ENCODE data around the gene GPR63. TPM values are rescaled to one million over a fixed set of nuclear protein-coding genes. Genes with fewer than 3 reads are reported as not detected.

Gene GPR63
- total and polyA plus RNA-seq, 2 of the 4 experiments (the other 2 are of a cell fraction), result 0.36 to 0.44 TPM

- ATAC-seq (ENCODE audit: low read depth) (peak; percentile 46), DNase-seq (peak; percentile 1)
- H2AK5ac ChIP-seq (ENCODE audit: low read depth, low read length), result no peak overlapping the region; the same call in 1 of the 2 replicates
- no TSS peak for BruUV-seq (replicated peaks)
- no CpG with 5 or more reads among the region's 1 CpG for WGBS, 2 experiments (ENCODE audit: extremely low coverage in 2 of 2, insufficient read length in 1 of 2)
- peak overlapping the region; percentile 66; the same call in 1 of the 2 replicates for H4K91ac ChIP-seq (ENCODE audit: insufficient read depth, low read depth, low read length)
- H2BK120ac ChIP-seq (ENCODE audit: low read depth, low read length), result peak overlapping the region; percentile 87
- ChIA-PET POLR2A (ENCODE audit: unreplicated experiment) (no interaction called here), CTCF (interaction anchor here (0.6 kb wide), 1 partner anchor 24 kb away, joined by 3 read pairs; no protein-coding TSS in a partner anchor)
- peak overlapping the region; percentile 57; the same call in 1 of the 2 replicates for H3K18ac ChIP-seq (ENCODE audit: low read depth, low read length)
- no peak overlapping the region for H3K9ac ChIP-seq (ENCODE audit: low read depth, low read length)
- no peaks in the 10 kb centered on the region for H4K20me1 ChIP-seq (ENCODE audit: insufficient read depth, low read length)
- peak overlapping the region; percentile 69; the same call in 1 of the 2 replicates for H3K27ac ChIP-seq (ENCODE audit: insufficient read depth, low read length)
- TF ChIP-seq MXI1 (IDR thresholded peaks at IDR 0.05; ENCODE audit: borderline replicate concordance, low read depth, low read length) (no peak), MAZ (IDR thresholded peaks at IDR 0.05; ENCODE audit: borderline replicate concordance, low read depth, low read length) (no peak), POLR2A (IDR thresholded peaks at IDR 0.05; ENCODE audit: low read depth, low read length) (no peak), BHLHE40 (IDR thresholded peaks at IDR 0.05; ENCODE audit: low read depth, low read length) (no peak)
- no peak overlapping the region for H2BK15ac ChIP-seq (ENCODE audit: low read depth, low read length)
- no peak overlapping the region for H2AK9ac ChIP-seq (replicated peaks; ENCODE audit: low read depth, low read length, poor library complexity)
- no peaks in the 10 kb centered on the region for H3K27me3 ChIP-seq (ENCODE audit: control insufficient read depth, insufficient read depth, low read length)
- H3K4me2 ChIP-seq (ENCODE audit: low read depth, low read length), result peak overlapping the region; percentile 58; the same call in 1 of the 2 replicates
- no peak overlapping the region for H3K4me3 ChIP-seq (ENCODE audit: insufficient read depth, low read depth, low read length)
- H3K56ac ChIP-seq (ENCODE audit: extremely low read depth, insufficient read depth, low read length), result peak overlapping the region; percentile 60; the same call in 1 of the 2 replicates
- H3K14ac ChIP-seq (replicated peaks; ENCODE audit: low read depth, low read length), result peak overlapping the region; percentile 59; the same call in 1 of the 2 replicates
- peaks cover 0 to 10% of the 10 kb centered on the region in 2 experiments; a peak in 2 of 4 replicates for H3K79me1 ChIP-seq (ENCODE audit: low read depth in 1 of 2, low read length in 2 of 2)
- peaks cover 12% of the 10 kb centered on the region for H3K4me1 ChIP-seq (ENCODE audit: control insufficient read depth, insufficient read depth, low read length)
- H2BK5ac ChIP-seq (ENCODE audit: low read depth, low read length, poor library complexity, severe bottlenecking), result peak overlapping the region; percentile 65
- H4K8ac ChIP-seq (ENCODE audit: low read depth in 2 of 2, low read length in 2 of 2), result no peak overlapping the region
- peak overlapping the region; percentile 78; the same call in 1 of the 2 replicates for H2BK20ac ChIP-seq (ENCODE audit: low read depth, low read length)
- H4K5ac ChIP-seq (ENCODE audit: low read depth, low read length), result peak overlapping the region; percentile 63; the same call in 1 of the 2 replicates
- dilution Hi-C loops (cut with HindIII; ENCODE audit: low sequenced_read_pairs, unreplicated experiment), result no loop called here
- H3K9me1 ChIP-seq (ENCODE audit: insufficient read depth, low read length), result peaks cover 5% of the 10 kb centered on the region; the same call in 1 of the 2 replicates
- in situ Hi-C loops (cut with MboI; ENCODE audit: low sequenced_read_pairs), result no loop called here
- no peak overlapping the region for H2AFZ ChIP-seq (replicated peaks; ENCODE audit: low read length, poor library complexity)
- intact Hi-C loops (cut with micrococcal nuclease), result loop anchor here (5.0 kb wide), 1 partner anchor 83 kb away; the partner anchor contains the start of gene NDUFAF4
- peak overlapping the region; percentile 74; the same call in 1 of the 2 replicates for H3K4ac ChIP-seq (ENCODE audit: low read depth, low read length)
- H3K36me3 ChIP-seq (ENCODE audit: control insufficient read depth, insufficient read depth, low read length), result no peaks in the 10 kb centered on the region
- 0 out of 2 replicates have a peak overlapping the region, but pooled peaks have one; percentile 48 for H3K23ac ChIP-seq (ENCODE audit: low read depth, low read length)
- no peaks in the 10 kb centered on the region for H3K9me3 ChIP-seq (ENCODE audit: control insufficient read depth, insufficient read depth, low read length)
Observed at GRCh38 chr6:96814625-96815024, 22.7 kb downstream of the GPR63 start.
